ENCODE data around the gene ITGA2.
A peak's percentile ranks its signal among the peaks of the same experiment; 100 is the strongest.

DNA sequence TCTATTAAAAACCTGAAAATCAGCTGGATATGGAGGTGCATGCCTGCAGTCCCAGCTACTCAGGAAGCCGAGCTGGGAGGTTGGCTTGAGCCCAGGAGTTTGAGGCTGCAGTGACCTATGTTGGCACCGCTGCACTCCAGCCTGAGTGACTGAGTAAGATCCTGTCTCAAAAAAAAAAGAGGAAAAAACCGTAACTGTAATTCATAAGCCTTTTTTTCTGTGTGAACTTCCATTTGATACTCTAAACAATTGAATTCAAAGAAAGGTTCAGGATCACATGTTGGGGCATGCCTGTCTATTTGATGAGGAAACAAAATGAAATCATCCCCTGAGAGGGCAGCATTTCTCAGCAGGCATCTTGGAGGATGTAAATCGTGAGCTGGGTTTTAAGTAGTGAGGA lies 38.8 kb downstream of the ITGA2 start:
- TF ChIP-seq, protein P1, sequence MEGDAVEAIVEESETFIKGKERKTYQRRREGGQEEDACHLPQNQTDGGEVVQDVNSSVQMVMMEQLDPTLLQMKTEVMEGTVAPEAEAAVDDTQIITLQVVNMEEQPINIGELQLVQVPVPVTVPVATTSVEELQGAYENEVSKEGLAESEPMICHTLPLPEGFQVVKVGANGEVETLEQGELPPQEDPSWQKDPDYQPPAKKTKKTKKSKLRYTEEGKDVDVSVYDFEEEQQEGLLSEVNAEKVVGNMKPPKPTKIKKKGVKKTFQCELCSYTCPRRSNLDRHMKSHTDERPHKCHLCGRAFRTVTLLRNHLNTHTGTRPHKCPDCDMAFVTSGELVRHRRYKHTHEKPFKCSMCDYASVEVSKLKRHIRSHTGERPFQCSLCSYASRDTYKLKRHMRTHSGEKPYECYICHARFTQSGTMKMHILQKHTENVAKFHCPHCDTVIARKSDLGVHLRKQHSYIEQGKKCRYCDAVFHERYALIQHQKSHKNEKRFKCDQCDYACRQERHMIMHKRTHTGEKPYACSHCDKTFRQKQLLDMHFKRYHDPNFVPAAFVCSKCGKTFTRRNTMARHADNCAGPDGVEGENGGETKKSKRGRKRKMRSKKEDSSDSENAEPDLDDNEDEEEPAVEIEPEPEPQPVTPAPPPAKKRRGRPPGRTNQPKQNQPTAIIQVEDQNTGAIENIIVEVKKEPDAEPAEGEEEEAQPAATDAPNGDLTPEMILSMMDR (IDR thresholded peaks at IDR 0.05), result no peak
- TF ChIP-seq POLR2AphosphoS5 (IDR thresholded peaks at IDR 0.05), result peak; percentile 46
- TF ChIP-seq POLR2A (IDR thresholded peaks at IDR 0.05), result no peak

All from prostate gland (tissue), 2 donors.